GM18868 (cell line): ENCODE measurements around the gene NIT1.

Source experiments
- ATAC-seq: cut with Tn5 transposase; IDR thresholded peaks from one replicate; pipeline ENCODE4 v1.9.1; 2021; ENCODE audit warnings: mild to moderate bottlenecking, moderate library complexity; ENCODE audit not compliant: unreplicated experiment

The NIT1 gene

GRCh38 chr1:161083748-161084596 lies 33.9 kb upstream of the NIT1 start:
- ATAC-seq, result no peak

- no peak for ATAC-seq
Measured at GRCh38 chr1:161084597-161084988, 33.3 kb upstream of the NIT1 start.

GRCh38 chr1:161085165-161085564 lies 32.7 kb upstream of the NIT1 start:
- no peak for ATAC-seq

GRCh38 chr1:161086457-161086856 lies 31.4 kb upstream of the NIT1 start:
- no peak for ATAC-seq

- ATAC-seq, result no peak
Measured at GRCh38 chr1:161088587-161089110, 29.3 kb upstream of the NIT1 start.

GRCh38 chr1:161089251-161089924 lies 28.5 kb upstream of the NIT1 start, which contains the start of gene NECTIN4:
Gene NECTIN4, minus strand, starts transcription at chr1:161089558. Its CDS starts 262 bp downstream, at chr1:161089296.
- no peak for ATAC-seq

GRCh38 chr1:161089938-161090337 lies 28.0 kb upstream of the NIT1 start:
- no peak for ATAC-seq

GRCh38 chr1:161090617-161091016 lies 27.3 kb upstream of the NIT1 start:
- no peak for ATAC-seq

- ATAC-seq, result no peak
Measured at GRCh38 chr1:161091093-161091492, 26.8 kb upstream of the NIT1 start.

GRCh38 chr1:161091796-161092507 lies 26.0 kb upstream of the NIT1 start:
- ATAC-seq, result no peak

GRCh38 chr1:161092621-161093028 lies 25.3 kb upstream of the NIT1 start:
- ATAC-seq, result peak; percentile 50

- no peak for ATAC-seq
Measured at GRCh38 chr1:161094481-161094880, 23.4 kb upstream of the NIT1 start.

- no peak for ATAC-seq
Measured at GRCh38 chr1:161095230-161095629, 22.7 kb upstream of the NIT1 start.

GRCh38 chr1:161096015-161096414 lies 21.9 kb upstream of the NIT1 start:
- no peak for ATAC-seq

GRCh38 chr1:161096530-161096929 lies 21.4 kb upstream of the NIT1 start:
- ATAC-seq, result no peak

- peak; percentile 75 for ATAC-seq
Measured at GRCh38 chr1:161098210-161099068, 19.5 kb upstream of the NIT1 start, which contains the start of gene KLHDC9. Gene KLHDC9, plus strand, starts transcription at chr1:161098361. Its CDS starts 175 bp downstream, at chr1:161098536.

- no peak for ATAC-seq
Measured at GRCh38 chr1:161099090-161099802, 18.7 kb upstream of the NIT1 start.

GRCh38 chr1:161100556-161100955 lies 17.3 kb upstream of the NIT1 start:
- ATAC-seq, result no peak

GRCh38 chr1:161106431-161106830 lies 11.5 kb upstream of the NIT1 start:
- no peak for ATAC-seq

GRCh38 chr1:161111117-161111516 lies 6.8 kb upstream of the NIT1 start:
- ATAC-seq, result no peak
